Breast epithelium (tissue), 4 donors: Measurements from ENCODE around the gene ZNF786. TPM values are rescaled to one million over a fixed set of nuclear protein-coding genes. Genes with fewer than 3 reads are reported as not detected.
A peak's percentile ranks its signal among the peaks of the same experiment; 100 is the strongest.

ENCODE experiments used
- DNase-seq, 2 donors: peaks; one replicate each; pipeline ENCODE4 v3.0.0-alpha.2; 2019; ENCODE audit warnings: low spot score in 2 of 2
- H3K27ac ChIP-seq, 2 donors: fragments of 200-600 bp; sonication (generic) in 1 of 2; one replicate each; pipeline ENCODE4 v1.5.1; 2016 to 2019; ENCODE audit warnings: mild to moderate bottlenecking in 1 of 2
- H3K27me3 ChIP-seq, 2 donors: fragments of 200-600 bp; sonication (generic) in 1 of 2; one replicate each; pipeline versions ENCODE4 v1.5.1 to v1.6.0; 2017 to 2019; ENCODE audit warnings: control low read depth in 1 of 2, mild to moderate bottlenecking in 1 of 2
- H3K36me3 ChIP-seq: fragments of 200-600 bp; one replicate; pipeline ENCODE4 v1.5.1; 2019
- H3K4me1 ChIP-seq, 2 donors: fragments of 200-600 bp; sonication (generic); one replicate each; pipeline ENCODE4 v1.5.1; 2016 to 2019; ENCODE audit warnings: control low read depth in 1 of 2
- H3K4me3 ChIP-seq, 3 donors: fragments of 200-600 bp; sonication (generic); 1 replicate in 2 of 3; 2 replicates in 1 of 3; pipeline ENCODE4 v1.5.1; 2016 to 2019; ENCODE audit warnings: mild to moderate bottlenecking in 3 of 3, moderate library complexity in 2 of 3
- H3K9me3 ChIP-seq, 2 donors: fragments of 200-600 bp; sonication (generic) in 1 of 2; one replicate each; pipeline ENCODE4 v1.5.1; 2016 to 2019; ENCODE audit warnings: control low read depth in 1 of 2
- POLR2A ChIP-seq: fragments of 450-650 bp; IDR thresholded peaks from one replicate; pipeline ENCODE4 v1.6.1; 2016; ENCODE audit warnings: antibody characterized with exemption, mild to moderate bottlenecking, moderate library complexity
- POLR2AphosphoS5 ChIP-seq, 3 donors: sonication (generic); formaldehyde crosslinking; IDR thresholded peaks; one replicate each; pipeline ENCODE4 v1.6.1; 2017; ENCODE audit warnings: antibody characterized with exemption in 3 of 3
- intact Hi-C: fragments of 100-400 bp; cut with DNase I; formaldehyde crosslinking; loops from one replicate; pipeline ENCODE4 v1.15.1; 2023; ENCODE audit warnings: low total_unique reads
- total RNA-seq, 3 donors: library from RNA; depleted of rRNA; stranded (reverse); fragments of >200 nt; gene quantifications; one replicate each; pipeline ENCODE4 v1.1.0, GENCODE V29; 2016
- TF ChIP-seq, protein P1 (sequence below), 3 donors: fragments of 450-650 bp; IDR thresholded peaks; one replicate each; pipeline ENCODE4 v1.5.1; 2016 to 2017; ENCODE audit warnings: antibody characterized with exemption in 3 of 3, mild to moderate bottlenecking in 3 of 3, moderate library complexity in 3 of 3

ZNF786 gene
- total RNA-seq, 3 donors from 2014 or later = 2.7 to 13.2 (median 6.2) TPM

DNA sequence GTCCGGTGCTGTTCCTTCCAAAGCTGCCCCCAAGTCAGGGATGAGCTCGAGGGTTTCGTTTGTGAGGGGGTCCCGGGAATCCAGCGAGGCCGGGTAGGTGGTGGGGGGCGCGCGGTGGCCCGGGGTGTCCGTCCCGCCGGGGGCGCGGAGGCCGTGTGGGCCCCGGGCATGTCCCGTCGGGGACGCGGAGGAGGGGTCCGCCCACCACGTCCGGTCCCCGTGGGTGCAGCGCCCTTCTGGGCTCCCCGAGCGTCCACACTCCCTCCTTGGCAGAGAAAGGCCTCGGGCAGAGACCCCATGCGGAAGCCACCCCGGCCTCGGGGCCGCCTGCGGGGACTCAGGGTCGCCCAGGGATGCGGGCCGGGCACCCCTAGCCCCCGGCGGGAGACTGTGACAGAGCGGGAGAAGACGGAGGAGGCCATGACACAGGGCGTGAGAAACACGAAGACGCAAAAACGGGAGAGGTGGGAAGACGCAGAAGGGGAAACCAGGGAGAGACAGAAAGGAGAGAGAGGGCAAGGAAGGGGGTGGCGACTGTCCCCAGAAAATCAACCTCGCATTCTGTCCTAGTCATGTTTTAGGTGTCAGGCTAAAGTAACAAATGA lies 36.2 kb upstream of the ZNF786 start:
- Histone ChIP-seq H3K4me1 (no peaks in the 10 kb centered on the region), H3K9me3 (peaks cover 0 to 9% of the 10 kb centered on the region in 2 donors), H3K27ac (peak overlapping the region; percentile 92 to 95), H3K27me3 (no peaks in the 10 kb centered on the region), H3K36me3 (no peaks in the 10 kb centered on the region), H3K4me3 (peak overlapping the region; percentile 83 to 95 (median 87))
- no peak for DNase-seq
- intact Hi-C loops = no loop called here
- TF ChIP-seq, protein P1, sequence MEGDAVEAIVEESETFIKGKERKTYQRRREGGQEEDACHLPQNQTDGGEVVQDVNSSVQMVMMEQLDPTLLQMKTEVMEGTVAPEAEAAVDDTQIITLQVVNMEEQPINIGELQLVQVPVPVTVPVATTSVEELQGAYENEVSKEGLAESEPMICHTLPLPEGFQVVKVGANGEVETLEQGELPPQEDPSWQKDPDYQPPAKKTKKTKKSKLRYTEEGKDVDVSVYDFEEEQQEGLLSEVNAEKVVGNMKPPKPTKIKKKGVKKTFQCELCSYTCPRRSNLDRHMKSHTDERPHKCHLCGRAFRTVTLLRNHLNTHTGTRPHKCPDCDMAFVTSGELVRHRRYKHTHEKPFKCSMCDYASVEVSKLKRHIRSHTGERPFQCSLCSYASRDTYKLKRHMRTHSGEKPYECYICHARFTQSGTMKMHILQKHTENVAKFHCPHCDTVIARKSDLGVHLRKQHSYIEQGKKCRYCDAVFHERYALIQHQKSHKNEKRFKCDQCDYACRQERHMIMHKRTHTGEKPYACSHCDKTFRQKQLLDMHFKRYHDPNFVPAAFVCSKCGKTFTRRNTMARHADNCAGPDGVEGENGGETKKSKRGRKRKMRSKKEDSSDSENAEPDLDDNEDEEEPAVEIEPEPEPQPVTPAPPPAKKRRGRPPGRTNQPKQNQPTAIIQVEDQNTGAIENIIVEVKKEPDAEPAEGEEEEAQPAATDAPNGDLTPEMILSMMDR (IDR thresholded peaks at IDR 0.05) = no peak
- TF ChIP-seq POLR2AphosphoS5 (IDR thresholded peaks at IDR 0.05) (no peak), POLR2A (no peak)

DNA sequence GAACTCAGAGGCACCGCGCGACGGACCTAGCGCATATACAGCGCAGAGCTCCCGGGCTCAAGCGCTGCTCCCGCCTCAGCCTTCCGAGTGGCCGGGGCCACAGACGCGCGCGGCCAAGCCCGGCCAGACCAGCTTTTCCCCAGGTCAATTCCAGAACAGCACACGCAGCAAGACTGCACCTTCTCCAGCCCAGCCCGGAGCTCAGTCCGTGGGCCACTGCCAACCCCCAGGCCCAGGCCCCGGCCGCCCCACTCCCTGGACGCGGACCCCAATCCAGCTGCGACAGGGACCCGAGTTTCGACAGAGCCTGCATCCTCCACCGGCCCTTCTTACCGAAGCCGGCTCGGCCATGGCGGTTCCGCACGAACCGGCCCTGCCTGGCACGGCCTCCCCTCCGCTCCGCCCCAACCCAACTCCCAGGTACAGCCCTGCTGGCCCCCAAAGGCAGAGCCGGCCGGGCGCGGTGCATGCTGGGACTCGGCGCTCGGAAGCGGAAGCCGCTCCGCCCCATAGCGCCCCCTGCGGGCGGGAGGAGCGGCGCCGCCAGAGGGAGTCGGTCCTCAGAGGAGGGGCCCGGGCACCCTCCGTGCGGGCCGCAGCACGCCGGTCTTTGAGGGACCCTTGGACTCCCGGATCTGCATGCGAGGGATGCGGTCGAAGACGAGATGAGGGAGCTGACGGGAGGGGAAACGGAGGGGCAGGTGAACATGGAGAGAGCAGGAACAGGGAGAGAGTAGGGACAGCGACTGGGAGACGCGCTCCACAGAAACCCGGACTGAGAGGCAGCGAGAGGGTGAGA lies 35.5 kb upstream of the ZNF786 start, which contains the start of gene ZNF425:
ZNF425 (minus strand) TSS at position 462 of the 799 bp plus-strand sequence; CDS start at position 351, 111 bp downstream.
- H3K4me3 ChIP-seq = peak within 1 kb of the TSS; percentile 83 to 95 (median 87)
- no peaks in the 10 kb centered on the region for H3K36me3 ChIP-seq
- peak within 1 kb of the TSS; percentile 92 to 95 for H3K27ac ChIP-seq
- H3K27me3 ChIP-seq = no peaks in the 10 kb centered on the region
- peaks cover 0 to 8% of the 10 kb centered on the region in 2 donors for H3K9me3 ChIP-seq
- DNase-seq = peak; percentile 89 to 90
- intact Hi-C loops = no loop called here
- TF ChIP-seq POLR2AphosphoS5 (IDR thresholded peaks at IDR 0.05) = peak; percentile 86 to 94 (median 88)
- TF ChIP-seq, protein P1 (IDR thresholded peaks at IDR 0.05) = peak; percentile 98
- TF ChIP-seq POLR2A = peak; percentile 96
- no peaks in the 10 kb centered on the region for H3K4me1 ChIP-seq

GRCh38 chr7:149125189-149125862 lies 34.8 kb upstream of the ZNF786 start:
- Histone ChIP-seq H3K9me3 (peaks cover 0 to under 1% of the 10 kb centered on the region in 2 donors), H3K36me3 (no peaks in the 10 kb centered on the region), H3K4me1 (no peaks in the 10 kb centered on the region), H3K4me3 (peak overlapping the region; percentile 83 to 95 (median 87)), H3K27me3 (no peaks in the 10 kb centered on the region), H3K27ac (peak overlapping the region; percentile 92 to 95)
- TF ChIP-seq, protein P1 (IDR thresholded peaks at IDR 0.05) = no peak
- TF ChIP-seq POLR2AphosphoS5 (IDR thresholded peaks at IDR 0.05) (no peak), POLR2A (no peak)
- intact Hi-C loops = no loop called here
- no peak for DNase-seq

DNA sequence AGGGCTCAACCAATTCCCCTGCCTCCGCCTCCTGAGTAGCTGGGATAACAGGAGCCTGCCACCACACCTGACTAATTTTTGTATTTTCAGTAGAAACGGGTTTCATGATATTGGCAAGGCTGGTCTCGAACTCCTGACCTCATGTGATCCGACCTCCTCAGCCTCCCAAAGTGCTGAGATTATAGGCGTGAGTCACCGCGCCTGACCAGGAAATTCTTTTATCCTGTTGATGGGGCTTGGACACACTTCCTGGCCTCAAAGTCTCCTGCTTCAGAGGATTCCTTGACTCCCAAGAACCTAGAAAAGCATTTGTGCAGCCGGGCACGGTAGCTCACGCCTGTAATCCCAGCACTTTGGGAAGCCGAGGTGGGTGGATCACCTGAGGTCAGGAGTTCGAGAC lies 19.5 kb upstream of the ZNF786 start:
- Histone ChIP-seq H3K4me1 (no peaks in the 10 kb centered on the region), H3K36me3 (no peaks in the 10 kb centered on the region), H3K4me3 (no peak overlapping the region), H3K27ac (no peak overlapping the region), H3K9me3 (no peaks in the 10 kb centered on the region), H3K27me3 (no peaks in the 10 kb centered on the region)
- no peak for DNase-seq
- TF ChIP-seq POLR2A (no peak), POLR2AphosphoS5 (IDR thresholded peaks at IDR 0.05) (no peak)
- TF ChIP-seq, protein P1 (IDR thresholded peaks at IDR 0.05) = no peak
- intact Hi-C loops = no loop called here
